Activated T-helper 17 cell treated with anti-CD3 and anti-CD28 coated beads, Interleukin-2, amount 50 U/mL, for 72 hours (primary cell): ENCODE data around the gene CHST15. TPM values are rescaled to one million over a fixed set of nuclear protein-coding genes. Genes with fewer than 3 reads are reported as not detected.
"Not testable (repeated sequence)": the region's sequence is repeated elsewhere in the genome, so short reads cannot be mapped to it uniquely, and the experiment has no call there.

Experiments
- ATAC-seq: fragments of 150-1000 bp; cut with Tn5 transposase; replicated peaks from 2 replicates; pipeline ENCODE4 v1.10.0; 2021; ENCODE audit warnings: mild to moderate bottlenecking, moderate library complexity
- H3K27ac Mint-ChIP-seq: one replicate; pipeline ENCODE4 v1.8.0; 2022; ENCODE audit warnings: mixed read lengths
- H3K27me3 Mint-ChIP-seq: one replicate; pipeline ENCODE4 v1.8.0; 2022; ENCODE audit warnings: mixed read lengths
- H3K36me3 Mint-ChIP-seq: one replicate; pipeline ENCODE4 v1.8.0; 2022; ENCODE audit warnings: low read depth, mild to moderate bottlenecking, mixed read lengths
- H3K4me1 Mint-ChIP-seq: one replicate; pipeline ENCODE4 v1.8.0; 2022; ENCODE audit warnings: mixed read lengths
- H3K4me3 Mint-ChIP-seq: one replicate; pipeline ENCODE4 v1.8.0; 2022; ENCODE audit warnings: mild to moderate bottlenecking, mixed read lengths
- H3K9me3 Mint-ChIP-seq: one replicate; pipeline ENCODE4 v1.8.0; 2022; ENCODE audit warnings: mixed read lengths
- total RNA-seq, 2 donors: library from RNA; stranded (reverse); gene quantifications; one replicate each; pipeline ENCODE4 v1.2.3, GENCODE V29; 2022

The CHST15 gene
- total RNA-seq, 2 donors from 2014 or later = 0.56 to 10.9 TPM

- H3K4me1 Mint-ChIP-seq = peaks cover 19% of the 10 kb centered on the region
- H3K27me3 Mint-ChIP-seq = peaks cover 3% of the 10 kb centered on the region
- H3K4me3 Mint-ChIP-seq = peak overlapping the region; percentile 40
- H3K36me3 Mint-ChIP-seq = no peaks in the 10 kb centered on the region
- ATAC-seq = no peak
- H3K27ac Mint-ChIP-seq = peak overlapping the region; percentile 18
- H3K9me3 Mint-ChIP-seq = no peaks in the 10 kb centered on the region
Measured at GRCh38 chr10:124035306-124035927, 58.0 kb downstream of the CHST15 start.

- peaks cover 19% of the 10 kb centered on the region for H3K4me1 Mint-ChIP-seq
- not testable (repeated sequence) for H3K27ac Mint-ChIP-seq, H3K27me3 Mint-ChIP-seq
Measured at GRCh38 chr10:124034576-124035305, 58.7 kb downstream of the CHST15 start.

DNA sequence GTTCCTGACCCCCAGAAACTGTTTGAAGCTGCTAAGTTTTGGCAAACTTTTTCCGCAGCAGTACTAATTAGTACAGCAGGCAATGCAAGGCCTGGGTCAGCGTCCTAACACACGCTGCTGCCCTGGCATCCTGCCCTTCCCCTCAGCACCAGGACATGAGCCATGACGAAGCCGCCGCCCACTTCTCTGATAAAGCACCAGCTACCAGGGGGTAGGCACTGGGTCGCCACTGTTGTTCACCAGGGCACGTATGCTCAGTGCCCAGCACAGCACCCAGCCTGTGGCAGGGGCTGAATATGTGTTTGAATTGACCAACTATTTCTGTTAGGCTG lies 59.5 kb downstream of the CHST15 start:
- Mint-ChIP-seq H3K27ac (no peak overlapping the region), H3K4me1 (peaks cover 16% of the 10 kb centered on the region), H3K9me3 (no peaks in the 10 kb centered on the region), H3K4me3 (no peak overlapping the region), H3K36me3 (no peaks in the 10 kb centered on the region), H3K27me3 (peaks cover 3% of the 10 kb centered on the region)
- ATAC-seq = no peak

More at GRCh38 chr10:124034576-124035305, 58.7 kb downstream of the CHST15 start:
- not testable (repeated sequence) for H3K4me3 Mint-ChIP-seq, H3K9me3 Mint-ChIP-seq, H3K36me3 Mint-ChIP-seq, ATAC-seq

- H3K4me1 Mint-ChIP-seq = peaks cover 16% of the 10 kb centered on the region
Measured at GRCh38 chr10:124032971-124033886, 60.2 kb downstream of the CHST15 start.

GRCh38 chr10:124032087-124032935 lies 61.1 kb downstream of the CHST15 start:
- no peaks in the 10 kb centered on the region for H3K9me3 Mint-ChIP-seq
- no peak for ATAC-seq
- H3K27me3 Mint-ChIP-seq = peaks cover 6% of the 10 kb centered on the region
- H3K4me3 Mint-ChIP-seq = no peak overlapping the region
- H3K27ac Mint-ChIP-seq = no peak overlapping the region
- H3K4me1 Mint-ChIP-seq = peaks cover 16% of the 10 kb centered on the region
- H3K36me3 Mint-ChIP-seq = no peaks in the 10 kb centered on the region

More at GRCh38 chr10:124032971-124033886, 60.2 kb downstream of the CHST15 start:
- Mint-ChIP-seq H3K4me3 (no peak overlapping the region), H3K27ac (no peak overlapping the region), H3K27me3 (peaks cover 3% of the 10 kb centered on the region), H3K9me3 (no peaks in the 10 kb centered on the region), H3K36me3 (no peaks in the 10 kb centered on the region)
- peak; percentile 55 for ATAC-seq

DNA sequence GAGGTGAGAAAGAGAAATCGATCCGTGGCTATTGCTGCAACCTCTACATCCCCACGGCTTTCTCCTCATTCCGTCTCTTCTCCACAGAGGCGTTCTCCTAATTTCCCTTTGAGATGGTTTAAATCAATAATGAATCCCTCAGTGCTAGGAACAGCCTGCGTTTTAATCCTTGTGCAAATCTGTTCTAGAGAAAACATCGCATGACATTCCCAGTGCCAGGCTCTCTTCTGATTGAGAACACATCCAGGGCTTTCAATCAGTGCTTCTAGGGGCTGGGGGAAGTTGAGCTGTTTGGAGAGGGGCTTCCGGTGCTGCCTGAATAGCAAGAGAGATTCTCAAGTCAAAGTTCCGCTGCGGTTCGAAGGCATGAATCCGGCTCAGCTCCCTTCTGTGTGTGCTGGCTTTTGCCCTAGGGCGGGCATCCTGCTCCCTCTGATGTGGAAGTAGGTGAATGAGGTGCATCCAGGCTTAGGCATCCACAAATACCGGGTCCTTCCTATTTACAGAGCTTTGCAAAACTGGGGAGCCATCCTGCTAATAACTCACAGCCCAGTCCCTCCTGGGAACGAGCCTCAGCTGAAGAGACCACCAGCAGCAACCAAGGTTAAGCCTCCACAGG lies 62.8 kb downstream of the CHST15 start:
- ATAC-seq = no peak
- Mint-ChIP-seq H3K27me3 (peaks cover 6% of the 10 kb centered on the region), H3K9me3 (no peaks in the 10 kb centered on the region)

DNA sequence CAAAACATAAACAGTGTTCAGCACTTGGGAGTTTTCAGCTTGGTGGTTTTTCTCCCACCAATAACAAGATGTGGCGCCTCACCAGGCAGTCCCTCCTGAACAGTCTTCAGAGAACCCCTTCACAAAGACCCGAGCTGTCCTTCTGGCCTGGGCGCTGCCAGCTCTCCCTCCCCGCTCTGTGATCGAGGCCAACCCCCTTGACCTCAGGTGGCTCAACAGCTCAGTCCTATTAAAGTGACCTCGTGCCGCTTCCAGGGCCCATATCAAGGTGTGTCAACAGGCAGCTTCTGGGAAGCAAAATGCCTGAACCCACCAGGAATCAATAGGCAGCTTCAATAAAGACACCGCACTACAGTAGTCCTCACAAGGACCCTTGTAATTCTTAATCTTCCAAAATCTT lies 63.3 kb downstream of the CHST15 start:
- no peak for ATAC-seq
- Mint-ChIP-seq H3K9me3 (no peaks in the 10 kb centered on the region), H3K27me3 (peaks cover 6% of the 10 kb centered on the region), H3K36me3 (no peaks in the 10 kb centered on the region), H3K27ac (no peak overlapping the region), H3K4me1 (peaks cover 4% of the 10 kb centered on the region), H3K4me3 (no peak overlapping the region)

More for the DNA sequence above, 62.8 kb downstream of the CHST15 start:
- H3K27ac Mint-ChIP-seq = no peak overlapping the region
- no peaks in the 10 kb centered on the region for H3K36me3 Mint-ChIP-seq
- no peak overlapping the region for H3K4me3 Mint-ChIP-seq
- H3K4me1 Mint-ChIP-seq = peaks cover 7% of the 10 kb centered on the region

DNA sequence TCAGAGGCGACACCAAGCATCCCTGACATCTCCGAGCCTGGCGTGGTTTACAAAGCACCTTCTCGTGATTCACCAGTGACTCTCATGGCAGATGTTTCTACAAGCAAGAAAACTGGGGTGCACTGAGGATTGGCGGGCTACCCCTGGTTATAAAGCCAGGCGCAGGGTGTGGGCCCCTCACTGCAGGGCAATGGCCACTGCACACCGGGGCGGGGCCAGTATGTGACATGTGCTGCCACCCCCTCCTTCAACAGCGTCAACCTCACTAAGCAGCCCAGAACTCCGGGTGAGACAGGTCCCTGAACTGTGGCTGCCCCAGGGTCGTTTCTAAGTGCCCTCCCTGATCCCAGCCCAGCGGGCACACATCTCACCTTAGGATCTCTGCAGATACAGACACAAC lies 63.8 kb downstream of the CHST15 start:
- no peaks in the 10 kb centered on the region for H3K36me3 Mint-ChIP-seq
- no peak for ATAC-seq
- H3K4me1 Mint-ChIP-seq = peaks cover 4% of the 10 kb centered on the region
- H3K27ac Mint-ChIP-seq = no peak overlapping the region
- H3K9me3 Mint-ChIP-seq = no peaks in the 10 kb centered on the region
- no peak overlapping the region for H3K4me3 Mint-ChIP-seq
- peaks cover 6% of the 10 kb centered on the region for H3K27me3 Mint-ChIP-seq

- no peaks in the 10 kb centered on the region for H3K36me3 Mint-ChIP-seq
- no peak for ATAC-seq
- H3K4me1 Mint-ChIP-seq = peaks cover 4% of the 10 kb centered on the region
- no peak overlapping the region for H3K27ac Mint-ChIP-seq
- no peaks in the 10 kb centered on the region for H3K9me3 Mint-ChIP-seq
- peaks cover 6% of the 10 kb centered on the region for H3K27me3 Mint-ChIP-seq
- no peak overlapping the region for H3K4me3 Mint-ChIP-seq
Measured at GRCh38 chr10:124028700-124029480, 64.5 kb downstream of the CHST15 start.

GRCh38 chr10:124027651-124028050 lies 65.7 kb downstream of the CHST15 start:
- Mint-ChIP-seq H3K27me3 (peaks cover 6% of the 10 kb centered on the region), H3K9me3 (no peaks in the 10 kb centered on the region), H3K4me3 (no peak overlapping the region), H3K36me3 (no peaks in the 10 kb centered on the region), H3K27ac (no peak overlapping the region), H3K4me1 (no peaks in the 10 kb centered on the region)
- ATAC-seq = no peak

- no peak for ATAC-seq
- no peaks in the 10 kb centered on the region for H3K9me3 Mint-ChIP-seq
- H3K4me1 Mint-ChIP-seq = no peaks in the 10 kb centered on the region
- H3K36me3 Mint-ChIP-seq = no peaks in the 10 kb centered on the region
- peaks cover 6% of the 10 kb centered on the region for H3K27me3 Mint-ChIP-seq
- H3K4me3 Mint-ChIP-seq = no peak overlapping the region
- no peak overlapping the region for H3K27ac Mint-ChIP-seq
Measured at GRCh38 chr10:124027031-124027611, 66.3 kb downstream of the CHST15 start.

DNA sequence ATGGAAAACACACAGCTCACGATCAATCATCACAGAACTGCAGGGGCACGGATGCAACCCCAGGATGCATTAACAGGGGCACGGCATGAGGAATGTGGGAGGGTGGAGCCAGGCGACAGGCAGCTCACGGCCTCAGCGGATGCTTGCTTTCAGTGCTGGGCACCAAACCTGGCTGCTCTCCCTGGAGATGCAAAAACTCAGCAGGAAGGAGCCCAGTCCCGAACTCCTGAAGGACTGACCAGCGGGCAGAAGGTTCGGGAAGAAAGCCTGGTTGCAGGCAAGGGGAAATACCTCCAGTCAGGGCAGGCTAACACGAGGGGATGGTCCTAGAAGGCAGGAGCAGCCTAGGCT lies 66.8 kb downstream of the CHST15 start:
- no peak for ATAC-seq
- no peaks in the 10 kb centered on the region for H3K36me3 Mint-ChIP-seq
- peaks cover 6% of the 10 kb centered on the region for H3K27me3 Mint-ChIP-seq

More for the DNA sequence above, 66.8 kb downstream of the CHST15 start:
- no peak overlapping the region for H3K4me3 Mint-ChIP-seq
- no peaks in the 10 kb centered on the region for H3K4me1 Mint-ChIP-seq
- no peaks in the 10 kb centered on the region for H3K9me3 Mint-ChIP-seq
- H3K27ac Mint-ChIP-seq = no peak overlapping the region
